ENCODE data around the gene DOCK11. TPM values are rescaled to one million over a fixed set of nuclear protein-coding genes. Genes with fewer than 3 reads are reported as not detected.

Gene DOCK11
- total RNA-seq, 4 donors from 2014 or later: 131 to 240 (median 175) TPM

DNA sequence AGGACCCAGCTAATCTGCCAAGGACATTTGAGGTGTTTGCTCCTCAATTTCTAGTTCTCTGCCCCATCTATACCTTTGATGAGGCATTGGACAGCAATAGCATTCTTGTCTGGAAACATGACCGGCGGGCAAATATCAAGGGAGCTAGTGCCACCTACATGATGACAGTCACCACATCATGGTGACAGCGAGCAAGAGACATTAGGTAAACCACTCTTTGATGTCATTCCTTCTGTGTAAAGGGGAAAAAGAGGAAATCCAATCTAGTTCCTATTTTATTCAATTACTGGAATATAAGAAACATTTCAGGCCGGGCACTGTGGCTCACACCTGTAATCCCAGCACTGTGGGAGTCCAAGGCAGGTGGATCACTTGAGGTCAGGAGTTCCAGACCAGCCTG, 211.1 kb downstream of the DOCK11 start:
- TF ChIP-seq, protein P1, sequence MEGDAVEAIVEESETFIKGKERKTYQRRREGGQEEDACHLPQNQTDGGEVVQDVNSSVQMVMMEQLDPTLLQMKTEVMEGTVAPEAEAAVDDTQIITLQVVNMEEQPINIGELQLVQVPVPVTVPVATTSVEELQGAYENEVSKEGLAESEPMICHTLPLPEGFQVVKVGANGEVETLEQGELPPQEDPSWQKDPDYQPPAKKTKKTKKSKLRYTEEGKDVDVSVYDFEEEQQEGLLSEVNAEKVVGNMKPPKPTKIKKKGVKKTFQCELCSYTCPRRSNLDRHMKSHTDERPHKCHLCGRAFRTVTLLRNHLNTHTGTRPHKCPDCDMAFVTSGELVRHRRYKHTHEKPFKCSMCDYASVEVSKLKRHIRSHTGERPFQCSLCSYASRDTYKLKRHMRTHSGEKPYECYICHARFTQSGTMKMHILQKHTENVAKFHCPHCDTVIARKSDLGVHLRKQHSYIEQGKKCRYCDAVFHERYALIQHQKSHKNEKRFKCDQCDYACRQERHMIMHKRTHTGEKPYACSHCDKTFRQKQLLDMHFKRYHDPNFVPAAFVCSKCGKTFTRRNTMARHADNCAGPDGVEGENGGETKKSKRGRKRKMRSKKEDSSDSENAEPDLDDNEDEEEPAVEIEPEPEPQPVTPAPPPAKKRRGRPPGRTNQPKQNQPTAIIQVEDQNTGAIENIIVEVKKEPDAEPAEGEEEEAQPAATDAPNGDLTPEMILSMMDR (IDR thresholded peaks at IDR 0.05; ENCODE audit: low read depth): no peak

DNA sequence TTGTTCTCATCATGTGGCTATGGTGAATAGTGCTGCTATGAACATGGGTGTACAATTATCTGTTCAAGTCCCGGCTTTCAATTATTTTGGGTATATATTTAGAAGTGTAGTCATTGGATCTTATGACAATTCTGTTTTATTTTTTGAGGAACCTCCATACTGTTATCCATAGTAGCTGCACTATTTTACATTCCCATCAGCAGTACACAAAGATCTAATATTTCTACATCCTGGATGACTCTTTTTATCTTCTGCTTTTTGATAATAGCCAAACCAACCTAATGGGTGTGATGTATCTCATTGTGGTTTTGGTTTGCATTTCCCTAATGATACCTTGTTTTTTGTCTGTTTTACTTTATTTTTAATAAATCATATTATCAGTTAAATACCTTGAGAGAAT, 218.9 kb downstream of the DOCK11 start:
- TF ChIP-seq, protein P1 (IDR thresholded peaks at IDR 0.05; ENCODE audit: low read depth): no peak

DNA sequence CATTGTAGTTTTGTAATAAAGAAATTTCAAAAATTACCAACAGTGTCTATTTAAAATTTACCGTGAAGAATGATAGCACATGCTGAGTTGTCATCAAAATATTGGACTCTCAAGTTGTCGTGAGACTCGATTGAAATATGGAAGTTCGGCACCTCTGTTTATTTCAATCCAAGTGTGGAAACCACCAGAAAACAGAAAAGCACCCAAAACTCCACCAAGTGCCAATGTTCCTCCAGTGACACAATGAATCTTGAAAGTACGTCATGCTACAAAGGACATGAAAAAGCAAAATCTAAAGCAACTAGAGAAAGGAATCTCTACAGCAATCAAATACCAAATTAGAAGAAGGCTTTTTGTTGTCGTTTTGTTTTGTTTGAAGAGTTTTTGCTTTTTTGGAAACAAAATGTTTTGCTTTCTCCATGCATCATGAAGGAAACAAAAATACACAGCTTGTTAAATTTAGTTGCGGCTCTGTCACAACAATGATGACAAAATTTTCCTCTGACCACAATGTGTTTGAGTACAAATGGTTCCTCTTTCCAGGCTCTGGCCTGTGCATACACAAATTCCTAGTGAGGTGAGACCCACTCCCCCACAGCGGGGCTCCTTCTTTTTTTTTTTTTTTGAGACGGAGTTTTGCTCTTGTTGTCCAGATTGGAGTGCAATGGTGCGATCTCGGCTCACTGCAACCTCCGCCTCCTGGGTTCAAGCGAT, 222.2 kb downstream of the DOCK11 start:
- TF ChIP-seq, protein P1 (IDR thresholded peaks at IDR 0.05; ENCODE audit: low read depth): no peak

DNA sequence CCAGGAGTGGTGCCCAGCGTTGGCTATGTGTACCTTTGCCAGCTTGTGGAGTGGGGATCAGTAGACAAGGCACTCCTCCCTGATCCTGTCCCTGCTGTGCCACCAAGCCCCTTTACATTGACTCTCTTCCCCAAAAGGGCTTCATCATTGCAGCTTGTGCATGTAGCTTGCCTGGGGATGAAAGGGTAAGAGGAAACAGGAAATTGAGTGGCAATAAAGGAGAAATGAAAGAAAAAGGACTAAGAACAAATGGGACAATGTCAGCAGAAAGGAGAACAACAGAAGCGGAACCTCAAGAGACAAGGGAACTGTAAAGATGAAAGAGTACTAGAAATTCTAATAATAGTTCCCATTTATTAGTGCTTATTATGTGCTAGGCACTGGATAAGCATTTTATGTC, 223.1 kb downstream of the DOCK11 start:
- TF ChIP-seq, protein P1 (IDR thresholded peaks at IDR 0.05; ENCODE audit: low read depth): no peak

DNA sequence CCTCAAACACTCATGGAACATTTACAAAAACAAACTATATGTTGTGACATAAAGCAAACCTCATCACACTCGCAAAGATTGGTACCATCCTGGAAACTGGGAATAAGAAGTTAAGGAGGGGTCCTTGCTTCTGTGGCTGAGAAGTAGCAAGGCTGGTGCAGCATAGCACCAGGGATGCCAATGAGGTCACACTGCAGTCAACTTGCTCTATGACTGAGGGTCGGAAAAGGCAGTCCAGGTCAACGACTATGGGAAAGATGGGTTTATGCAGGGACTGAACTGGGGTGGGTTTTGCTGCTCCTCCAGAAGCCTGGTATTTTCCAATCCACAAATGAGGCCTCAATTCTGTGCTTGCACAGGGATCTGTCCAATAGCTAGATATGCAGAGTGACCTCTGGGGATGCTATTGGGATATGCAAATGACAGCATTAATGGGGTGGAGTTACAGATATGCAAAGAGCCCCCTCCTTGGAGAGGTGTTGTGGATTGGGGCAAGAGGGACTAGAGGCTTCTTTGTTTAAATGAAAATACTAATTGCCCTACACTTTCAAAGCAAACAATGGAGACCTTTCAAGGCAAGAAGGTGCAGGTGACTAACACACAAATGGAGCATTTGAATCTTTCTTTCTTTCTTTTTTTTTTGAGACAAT, 224.6 kb downstream of the DOCK11 start:
- TF ChIP-seq, protein P1 (IDR thresholded peaks at IDR 0.05; ENCODE audit: low read depth): no peak

DNA sequence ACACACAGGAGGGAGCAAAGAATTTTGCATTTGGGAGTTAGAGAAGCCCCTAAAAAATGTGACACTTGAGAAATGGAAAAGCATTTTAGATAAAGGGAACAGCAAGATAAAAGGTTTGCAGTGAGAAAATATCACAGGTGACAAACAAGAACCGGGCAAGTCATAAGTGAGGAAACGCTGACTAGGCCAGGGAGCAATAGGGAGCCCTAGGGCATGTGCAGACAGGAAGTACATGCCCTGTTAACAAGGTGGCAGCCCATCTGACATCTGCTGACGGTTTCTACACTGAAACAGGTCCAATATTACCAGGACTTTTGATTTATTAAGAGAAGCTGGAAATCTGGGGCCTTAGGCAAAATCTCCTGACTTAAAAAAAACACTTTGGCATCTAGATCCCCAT, 227.8 kb downstream of the DOCK11 start:
- TF ChIP-seq, protein P1 (IDR thresholded peaks at IDR 0.05; ENCODE audit: low read depth): no peak

DNA sequence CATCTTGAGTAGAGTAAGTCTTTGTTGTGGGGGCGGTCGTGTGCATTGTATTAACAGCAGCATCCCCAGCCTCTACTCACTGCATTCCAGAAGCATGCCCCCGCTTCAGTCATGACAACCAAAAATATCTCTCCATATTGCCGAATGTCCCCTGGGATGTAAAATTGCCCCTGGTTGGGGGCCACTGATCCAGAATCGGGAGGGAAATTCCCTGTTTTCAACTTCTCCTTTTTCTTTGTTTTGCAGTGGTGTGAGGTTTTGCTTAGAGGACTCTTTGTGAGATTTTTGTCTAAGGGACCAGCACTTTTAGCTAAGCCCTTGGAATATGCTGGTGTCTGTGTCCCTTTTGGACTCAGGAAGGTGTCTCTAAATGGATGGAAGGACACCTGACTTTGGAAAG, 228.8 kb downstream of the DOCK11 start:
- TF ChIP-seq, protein P1 (IDR thresholded peaks at IDR 0.05; ENCODE audit: low read depth): no peak

Measured in subcutaneous adipose tissue (tissue), 4 donors.